ENCODE results near the gene ERC2.

Gene ERC2

GRCh38 chr3:55910543-55910942, 557.7 kb downstream of the ERC2 start:
- no peak overlapping the region for H3K4me2 ChIP-seq (ENCODE audit: low read length)
- H3K27me3 ChIP-seq (ENCODE audit: control insufficient read depth, insufficient read depth, low read length) = no peaks in the 10 kb centered on the region
- no peaks in the 10 kb centered on the region for H3K36me3 ChIP-seq (ENCODE audit: insufficient read depth, low read length)
- no peaks in the 10 kb centered on the region for H3K9me3 ChIP-seq (replicated peaks; ENCODE audit: low read length)
- no peak overlapping the region for H3K4me3 ChIP-seq (ENCODE audit: low read length)
- no peak overlapping the region for H3K9ac ChIP-seq (ENCODE audit: low read depth, low read length)
- no peaks in the 10 kb centered on the region for H3K4me1 ChIP-seq (ENCODE audit: control insufficient read depth, insufficient read depth, low read length)

- H3K4me1 ChIP-seq (ENCODE audit: control insufficient read depth, insufficient read depth, low read length) = no peaks in the 10 kb centered on the region
- H3K4me2 ChIP-seq (ENCODE audit: low read length) = no peak overlapping the region
- no peak overlapping the region for H3K4me3 ChIP-seq (ENCODE audit: low read length)
- no peaks in the 10 kb centered on the region for H3K9me3 ChIP-seq (replicated peaks; ENCODE audit: low read length)
- H3K36me3 ChIP-seq (ENCODE audit: insufficient read depth, low read length) = no peaks in the 10 kb centered on the region
- H3K27me3 ChIP-seq (ENCODE audit: control insufficient read depth, insufficient read depth, low read length) = no peaks in the 10 kb centered on the region
- no peak overlapping the region for H3K9ac ChIP-seq (ENCODE audit: low read depth, low read length)
Observed at GRCh38 chr3:55909373-55909772, 558.9 kb downstream of the ERC2 start.

GRCh38 chr3:55907616-55908015, 560.7 kb downstream of the ERC2 start:
- Histone ChIP-seq H3K9me3 (replicated peaks; ENCODE audit: low read length) (no peaks in the 10 kb centered on the region), H3K4me1 (ENCODE audit: control insufficient read depth, insufficient read depth, low read length) (no peaks in the 10 kb centered on the region), H3K4me2 (ENCODE audit: low read length) (no peak overlapping the region), H3K9ac (ENCODE audit: low read depth, low read length) (no peak overlapping the region), H3K4me3 (ENCODE audit: low read length) (no peak overlapping the region), H3K27me3 (ENCODE audit: control insufficient read depth, insufficient read depth, low read length) (no peaks in the 10 kb centered on the region), H3K36me3 (ENCODE audit: insufficient read depth, low read length) (no peaks in the 10 kb centered on the region)

GRCh38 chr3:55906896-55907295, 561.4 kb downstream of the ERC2 start:
- Histone ChIP-seq H3K4me2 (ENCODE audit: low read length) (no peak overlapping the region), H3K4me1 (ENCODE audit: control insufficient read depth, insufficient read depth, low read length) (no peaks in the 10 kb centered on the region), H3K4me3 (ENCODE audit: low read length) (no peak overlapping the region), H3K27me3 (ENCODE audit: control insufficient read depth, insufficient read depth, low read length) (no peaks in the 10 kb centered on the region), H3K36me3 (ENCODE audit: insufficient read depth, low read length) (no peaks in the 10 kb centered on the region), H3K9ac (ENCODE audit: low read depth, low read length) (no peak overlapping the region), H3K9me3 (replicated peaks; ENCODE audit: low read length) (no peaks in the 10 kb centered on the region)

- Histone ChIP-seq H3K9ac (ENCODE audit: low read depth, low read length) (no peak overlapping the region), H3K4me1 (ENCODE audit: control insufficient read depth, insufficient read depth, low read length) (no peaks in the 10 kb centered on the region), H3K4me2 (ENCODE audit: low read length) (no peak overlapping the region), H3K27me3 (ENCODE audit: control insufficient read depth, insufficient read depth, low read length) (peaks cover 8% of the 10 kb centered on the region), H3K9me3 (replicated peaks; ENCODE audit: low read length) (no peaks in the 10 kb centered on the region), H3K36me3 (ENCODE audit: insufficient read depth, low read length) (no peaks in the 10 kb centered on the region), H3K4me3 (ENCODE audit: low read length) (no peak overlapping the region)
Observed at GRCh38 chr3:55904716-55905115, 563.6 kb downstream of the ERC2 start.

- Histone ChIP-seq H3K9me3 (replicated peaks; ENCODE audit: low read length) (no peaks in the 10 kb centered on the region), H3K36me3 (ENCODE audit: insufficient read depth, low read length) (no peaks in the 10 kb centered on the region), H3K4me3 (ENCODE audit: low read length) (no peak overlapping the region), H3K4me2 (ENCODE audit: low read length) (no peak overlapping the region), H3K9ac (ENCODE audit: low read depth, low read length) (no peak overlapping the region), H3K27me3 (ENCODE audit: control insufficient read depth, insufficient read depth, low read length) (peaks cover 8% of the 10 kb centered on the region), H3K4me1 (ENCODE audit: control insufficient read depth, insufficient read depth, low read length) (no peaks in the 10 kb centered on the region)
Observed at GRCh38 chr3:55903680-55904079, 564.6 kb downstream of the ERC2 start.

GRCh38 chr3:55902221-55902900, 565.9 kb downstream of the ERC2 start:
- H3K9me3 ChIP-seq (replicated peaks; ENCODE audit: low read length) = no peaks in the 10 kb centered on the region
- H3K4me1 ChIP-seq (ENCODE audit: control insufficient read depth, insufficient read depth, low read length) = no peaks in the 10 kb centered on the region
- no peak overlapping the region for H3K4me3 ChIP-seq (ENCODE audit: low read length)
- no peak overlapping the region for H3K4me2 ChIP-seq (ENCODE audit: low read length)
- no peak overlapping the region for H3K9ac ChIP-seq (ENCODE audit: low read depth, low read length)
- H3K27me3 ChIP-seq (ENCODE audit: control insufficient read depth, insufficient read depth, low read length) = peaks cover 8% of the 10 kb centered on the region
- H3K36me3 ChIP-seq (ENCODE audit: insufficient read depth, low read length) = no peaks in the 10 kb centered on the region

GRCh38 chr3:55899887-55900286, 568.4 kb downstream of the ERC2 start:
- H3K4me1 ChIP-seq (ENCODE audit: control insufficient read depth, insufficient read depth, low read length) = no peaks in the 10 kb centered on the region
- H3K36me3 ChIP-seq (ENCODE audit: insufficient read depth, low read length) = no peaks in the 10 kb centered on the region
- no peaks in the 10 kb centered on the region for H3K9me3 ChIP-seq (replicated peaks; ENCODE audit: low read length)
- H3K4me3 ChIP-seq (ENCODE audit: low read length) = no peak overlapping the region
- H3K4me2 ChIP-seq (ENCODE audit: low read length) = no peak overlapping the region
- peaks cover 8% of the 10 kb centered on the region for H3K27me3 ChIP-seq (ENCODE audit: control insufficient read depth, insufficient read depth, low read length)
- no peak overlapping the region for H3K9ac ChIP-seq (ENCODE audit: low read depth, low read length)

- Histone ChIP-seq H3K4me3 (ENCODE audit: low read length) (no peak overlapping the region), H3K27me3 (ENCODE audit: control insufficient read depth, insufficient read depth, low read length) (peaks cover 8% of the 10 kb centered on the region), H3K9me3 (replicated peaks; ENCODE audit: low read length) (no peaks in the 10 kb centered on the region), H3K4me2 (ENCODE audit: low read length) (no peak overlapping the region), H3K36me3 (ENCODE audit: insufficient read depth, low read length) (no peaks in the 10 kb centered on the region), H3K9ac (ENCODE audit: low read depth, low read length) (no peak overlapping the region), H3K4me1 (ENCODE audit: control insufficient read depth, insufficient read depth, low read length) (peaks cover 8% of the 10 kb centered on the region)
Observed at GRCh38 chr3:55897573-55898224, 570.6 kb downstream of the ERC2 start.

GRCh38 chr3:55895897-55896566, 572.2 kb downstream of the ERC2 start:
- peaks cover 2% of the 10 kb centered on the region for H3K27me3 ChIP-seq (ENCODE audit: control insufficient read depth, insufficient read depth, low read length)
- H3K9me3 ChIP-seq (replicated peaks; ENCODE audit: low read length) = no peaks in the 10 kb centered on the region
- no peak overlapping the region for H3K9ac ChIP-seq (ENCODE audit: low read depth, low read length)
- no peaks in the 10 kb centered on the region for H3K36me3 ChIP-seq (ENCODE audit: insufficient read depth, low read length)
- H3K4me3 ChIP-seq (ENCODE audit: low read length) = no peak overlapping the region
- H3K4me2 ChIP-seq (ENCODE audit: low read length) = no peak overlapping the region
- H3K4me1 ChIP-seq (ENCODE audit: control insufficient read depth, insufficient read depth, low read length) = peaks cover 9% of the 10 kb centered on the region

- H3K4me1 ChIP-seq (ENCODE audit: control insufficient read depth, insufficient read depth, low read length) = peaks cover 9% of the 10 kb centered on the region
Observed at GRCh38 chr3:55894605-55895004, 573.7 kb downstream of the ERC2 start.

More at GRCh38 chr3:55894605-55895004, 573.7 kb downstream of the ERC2 start:
- Histone ChIP-seq H3K4me2 (ENCODE audit: low read length) (no peak overlapping the region), H3K4me3 (ENCODE audit: low read length) (no peak overlapping the region), H3K36me3 (ENCODE audit: insufficient read depth, low read length) (no peaks in the 10 kb centered on the region), H3K9me3 (replicated peaks; ENCODE audit: low read length) (no peaks in the 10 kb centered on the region), H3K9ac (ENCODE audit: low read depth, low read length) (no peak overlapping the region), H3K27me3 (ENCODE audit: control insufficient read depth, insufficient read depth, low read length) (no peaks in the 10 kb centered on the region)
